Lower lobe of right lung (tissue), 2 donors: ENCODE results near the gene NRP2. TPM values are rescaled to one million over a fixed set of nuclear protein-coding genes. Genes with fewer than 3 reads are reported as not detected.

Experiments used
- ATAC-seq, 2 donors: fragments of 200-7000 bp; cut with Tn5 transposase; one replicate each; pipeline ENCODE4 v1.9.1; 2020 to 2022; ENCODE audit warnings: mild to moderate bottlenecking in 2 of 2, moderate library complexity in 2 of 2
- DNase-seq: peaks from one replicate; pipeline ENCODE4 v3.0.0-alpha.2; 2020
- H3K27ac ChIP-seq: fragments of 200-600 bp; one replicate; pipeline ENCODE4 v1.8.0; 2022
- H3K27me3 ChIP-seq: fragments of 200-600 bp; one replicate; pipeline ENCODE4 v1.8.0; 2022; ENCODE audit warnings: low read depth
- H3K36me3 ChIP-seq: fragments of 200-600 bp; one replicate; pipeline ENCODE4 v1.8.0; 2022; ENCODE audit warnings: mild to moderate bottlenecking
- H3K4me1 ChIP-seq: fragments of 200-600 bp; one replicate; pipeline ENCODE4 v1.8.0; 2022
- H3K4me3 ChIP-seq: fragments of 200-600 bp; one replicate; pipeline ENCODE4 v1.8.0; 2022; ENCODE audit warnings: mild to moderate bottlenecking
- H3K9me3 ChIP-seq: fragments of 200-600 bp; one replicate; pipeline ENCODE4 v1.8.0; 2022
- CTCF ChIP-seq: fragments of 200-600 bp; IDR thresholded peaks from one replicate; pipeline ENCODE4 v1.8.0; 2022; ENCODE audit warnings: antibody characterized with exemption, mild to moderate bottlenecking
- intact Hi-C: fragments of 100-400 bp; cut with DNase I; formaldehyde crosslinking; loops from one replicate; pipeline ENCODE4 v1.11.0; 2022
- total RNA-seq: library from RNA; stranded (reverse); fragmentation: NEBNext Ultra II Directional; extraction: Animal tissue kit (Norgen Biotek cat#: 25700); gene quantifications from one replicate; pipeline ENCODE4 v1.2.1, GENCODE V29; 2021
- donor health status: DM: no; HTN: yes; CAD: no; lungs with severe emphysema.

NRP2 gene
- total RNA-seq, 1 donor from 2014 or later, result 67.5 TPM

GRCh38 chr2:205702576-205702975, 20.3 kb downstream of the NRP2 start:
- TF ChIP-seq CTCF, result no peak
- Histone ChIP-seq H3K9me3 (no peaks in the 10 kb centered on the region), H3K4me1 (peaks cover 74% of the 10 kb centered on the region), H3K27me3 (no peaks in the 10 kb centered on the region), H3K36me3 (peaks cover 3% of the 10 kb centered on the region), H3K4me3 (no peak overlapping the region), H3K27ac (no peak overlapping the region)
- no peak for DNase-seq
- no peak for ATAC-seq
- intact Hi-C loops, result no loop called here

GRCh38 chr2:205703471-205704126, 21.3 kb downstream of the NRP2 start:
- Histone ChIP-seq H3K9me3 (no peaks in the 10 kb centered on the region), H3K4me1 (peaks cover 79% of the 10 kb centered on the region)
- intact Hi-C loops, result no loop called here

GRCh38 chr2:205704127-205704741, 21.9 kb downstream of the NRP2 start:
- Histone ChIP-seq H3K36me3 (no peaks in the 10 kb centered on the region), H3K27me3 (no peaks in the 10 kb centered on the region), H3K9me3 (no peaks in the 10 kb centered on the region), H3K4me3 (no peak overlapping the region), H3K4me1 (peaks cover 82% of the 10 kb centered on the region), H3K27ac (no peak overlapping the region)
- peak; percentile 78 to 85 for ATAC-seq
- intact Hi-C loops, result no loop called here
- no peak for TF ChIP-seq CTCF
- no peak for DNase-seq

More at GRCh38 chr2:205703471-205704126, 21.3 kb downstream of the NRP2 start:
- DNase-seq (no peak), ATAC-seq (peak in 1 of 2 donors; percentile 37)
- H3K4me3 ChIP-seq, result no peak overlapping the region
- H3K27me3 ChIP-seq, result no peaks in the 10 kb centered on the region
- H3K36me3 ChIP-seq, result no peaks in the 10 kb centered on the region
- no peak for TF ChIP-seq CTCF
- H3K27ac ChIP-seq, result no peak overlapping the region

GRCh38 chr2:205705511-205706349, 23.4 kb downstream of the NRP2 start:
- no peak for ATAC-seq
- Histone ChIP-seq H3K36me3 (no peaks in the 10 kb centered on the region), H3K4me1 (peaks cover 70% of the 10 kb centered on the region), H3K4me3 (no peak overlapping the region), H3K27ac (peak overlapping the region; percentile 73), H3K9me3 (no peaks in the 10 kb centered on the region), H3K27me3 (no peaks in the 10 kb centered on the region)
- no peak for DNase-seq
- intact Hi-C loops, result no loop called here
- no peak for TF ChIP-seq CTCF

- Histone ChIP-seq H3K9me3 (no peaks in the 10 kb centered on the region), H3K27ac (peak overlapping the region; percentile 73), H3K27me3 (no peaks in the 10 kb centered on the region), H3K36me3 (no peaks in the 10 kb centered on the region), H3K4me3 (no peak overlapping the region), H3K4me1 (peaks cover 58% of the 10 kb centered on the region)
- DNase-seq (peak; percentile 72), ATAC-seq (peak; percentile 61 to 82)
- TF ChIP-seq CTCF, result no peak
- intact Hi-C loops, result no loop called here
These were observed 24.6 kb downstream of the NRP2 start for GRCh38 chr2:205706769-205707381.
